Measurements from ENCODE around the gene TENM4. TPM values are rescaled to one million over a fixed set of nuclear protein-coding genes. Genes with fewer than 3 reads are reported as not detected.

Gene TENM4
- total RNA-seq, 4 donors from 2014 or later, result 0.02 to 0.82 (median 0.23) TPM

DNA sequence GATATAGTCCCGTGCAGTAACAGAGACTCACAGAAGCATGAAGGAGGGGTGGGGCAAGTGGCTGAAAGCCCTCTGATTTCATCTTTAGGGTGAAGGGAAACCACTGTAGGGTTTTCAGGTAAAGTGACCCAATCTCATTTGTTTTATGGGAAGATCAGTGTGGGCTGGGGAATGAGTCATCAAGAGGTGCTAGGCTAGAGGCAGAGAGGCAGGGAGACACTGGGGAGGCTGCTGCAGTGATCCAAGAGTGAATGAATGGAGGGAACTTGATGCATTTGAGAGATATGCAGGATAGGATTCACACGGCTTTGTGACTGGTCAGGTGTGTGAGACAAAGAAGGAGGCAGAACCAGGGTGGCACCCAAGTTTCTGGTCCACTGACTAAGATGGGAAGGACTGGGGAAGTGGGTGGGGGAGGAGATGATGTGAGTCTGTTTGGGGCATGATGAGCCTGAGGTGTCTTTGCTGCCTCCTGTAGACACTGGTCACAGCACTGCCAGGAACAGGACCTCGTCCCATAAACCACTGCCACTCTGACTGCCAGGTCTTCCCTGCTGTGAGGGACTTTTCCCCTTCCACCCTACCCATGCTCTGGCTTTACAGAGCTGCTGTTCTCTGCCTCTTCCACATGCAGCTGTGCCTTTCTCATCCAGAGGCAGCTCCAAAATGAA, 239.0 kb downstream of the TENM4 start:
- intact Hi-C loops (cut with DNase I; ENCODE audit: low total_unique reads), result no loop called here
- H3K27me3 ChIP-seq, result no peaks in the 10 kb centered on the region
- H3K27ac ChIP-seq, result no peak overlapping the region
- TF ChIP-seq, protein P1, sequence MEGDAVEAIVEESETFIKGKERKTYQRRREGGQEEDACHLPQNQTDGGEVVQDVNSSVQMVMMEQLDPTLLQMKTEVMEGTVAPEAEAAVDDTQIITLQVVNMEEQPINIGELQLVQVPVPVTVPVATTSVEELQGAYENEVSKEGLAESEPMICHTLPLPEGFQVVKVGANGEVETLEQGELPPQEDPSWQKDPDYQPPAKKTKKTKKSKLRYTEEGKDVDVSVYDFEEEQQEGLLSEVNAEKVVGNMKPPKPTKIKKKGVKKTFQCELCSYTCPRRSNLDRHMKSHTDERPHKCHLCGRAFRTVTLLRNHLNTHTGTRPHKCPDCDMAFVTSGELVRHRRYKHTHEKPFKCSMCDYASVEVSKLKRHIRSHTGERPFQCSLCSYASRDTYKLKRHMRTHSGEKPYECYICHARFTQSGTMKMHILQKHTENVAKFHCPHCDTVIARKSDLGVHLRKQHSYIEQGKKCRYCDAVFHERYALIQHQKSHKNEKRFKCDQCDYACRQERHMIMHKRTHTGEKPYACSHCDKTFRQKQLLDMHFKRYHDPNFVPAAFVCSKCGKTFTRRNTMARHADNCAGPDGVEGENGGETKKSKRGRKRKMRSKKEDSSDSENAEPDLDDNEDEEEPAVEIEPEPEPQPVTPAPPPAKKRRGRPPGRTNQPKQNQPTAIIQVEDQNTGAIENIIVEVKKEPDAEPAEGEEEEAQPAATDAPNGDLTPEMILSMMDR (IDR thresholded peaks at IDR 0.05 in 4 of 5, conservative IDR thresholded peaks at IDR 0.05 in 1 of 5), result no peak
- no peak for TF ChIP-seq POLR2A (IDR thresholded peaks at IDR 0.05)
- H3K4me3 ChIP-seq, result no peak overlapping the region
- H3K9me3 ChIP-seq, result no peaks in the 10 kb centered on the region
- DNase-seq (no peak), ATAC-seq (no peak)
- no peaks in the 10 kb centered on the region for H3K4me1 ChIP-seq
- in situ Hi-C loops (cut with MboI; ENCODE audit: low sequenced_read_pairs in 4 of 4), result loop anchor here in 1 of 4 donors (25.0 kb wide), 1 partner anchor 90 kb away; no protein-coding TSS in a partner anchor
- H3K36me3 ChIP-seq, result no peaks in the 10 kb centered on the region

DNA sequence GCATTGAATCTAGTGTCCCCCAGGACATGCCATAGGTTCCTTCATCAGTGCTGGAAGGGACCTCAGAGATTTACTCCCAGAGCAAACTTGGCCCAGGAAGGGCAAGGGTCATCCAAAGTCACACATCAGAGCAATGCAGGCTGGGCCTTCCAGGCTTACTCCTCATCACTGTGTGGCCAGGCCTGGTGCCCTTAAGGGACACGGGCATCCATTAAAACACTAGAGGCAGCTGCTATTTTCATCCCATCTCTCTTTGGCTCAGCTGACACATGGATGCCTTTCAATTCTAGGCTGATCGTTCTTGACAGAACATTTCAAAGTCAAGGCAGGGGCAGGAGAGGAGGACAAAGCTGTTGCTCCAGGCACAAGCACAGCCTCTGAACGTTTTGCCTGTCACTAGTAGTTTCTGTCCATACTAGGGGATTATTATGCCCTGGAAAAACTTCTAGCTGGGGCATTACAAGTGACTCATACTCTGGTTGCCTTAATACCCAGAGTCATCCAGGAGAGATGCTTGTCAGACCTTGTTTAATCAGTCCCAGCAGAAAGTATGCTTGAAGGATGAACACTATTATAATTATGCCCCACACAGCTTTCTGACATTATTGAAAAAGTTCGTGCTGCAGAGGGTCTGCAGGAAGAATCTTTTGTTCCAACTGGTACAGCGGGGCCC, 240.3 kb downstream of the TENM4 start:
- Histone ChIP-seq H3K4me1 (no peaks in the 10 kb centered on the region), H3K27me3 (no peaks in the 10 kb centered on the region), H3K4me3 (no peak overlapping the region), H3K27ac (no peak overlapping the region), H3K9me3 (no peaks in the 10 kb centered on the region), H3K36me3 (no peaks in the 10 kb centered on the region)
- in situ Hi-C loops (cut with MboI; ENCODE audit: low sequenced_read_pairs in 4 of 4), result loop anchor here in 1 of 4 donors (25.0 kb wide), 1 partner anchor 88 kb away; no protein-coding TSS in a partner anchor
- DNase-seq, result no peak
- ATAC-seq, result no peak
- intact Hi-C loops (cut with DNase I; ENCODE audit: low total_unique reads), result no loop called here
- TF ChIP-seq POLR2A (IDR thresholded peaks at IDR 0.05), result no peak

DNA sequence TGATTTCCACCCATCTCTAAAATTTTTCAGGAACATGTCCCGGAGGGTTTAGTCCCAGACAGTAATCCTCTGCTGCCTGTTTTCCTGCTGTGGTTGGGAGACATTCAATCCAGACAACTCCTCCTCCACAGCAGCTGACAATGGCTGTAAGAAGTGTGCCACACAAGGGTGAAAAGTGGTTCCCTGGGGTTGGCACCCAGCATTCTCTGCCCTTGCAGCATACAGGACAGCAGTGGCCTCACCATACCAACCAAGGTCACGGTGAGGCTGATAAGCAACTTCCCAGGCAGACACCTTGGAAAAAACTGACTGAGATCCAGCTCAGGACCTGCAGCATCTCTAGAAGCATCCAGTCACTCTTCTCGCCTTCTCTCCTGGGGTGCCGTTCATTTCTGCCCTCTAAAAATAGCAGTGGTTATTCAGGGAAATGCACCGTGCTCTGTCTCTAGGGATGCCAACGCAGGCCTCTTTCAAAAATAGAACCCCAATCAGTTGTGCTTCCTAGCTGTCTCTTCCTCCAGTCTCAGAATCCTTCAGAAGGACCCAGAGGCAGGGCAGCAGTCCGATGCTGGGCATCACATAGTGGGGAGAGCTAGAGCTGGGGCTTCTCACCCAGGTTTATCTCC, 241.0 kb downstream of the TENM4 start:
- in situ Hi-C loops (cut with MboI; ENCODE audit: low sequenced_read_pairs in 4 of 4) (loop anchor here in 1 of 4 donors (25.0 kb wide), 1 partner anchor 88 kb away; no protein-coding TSS in a partner anchor), intact Hi-C loops (cut with DNase I; ENCODE audit: low total_unique reads) (no loop called here)
- Histone ChIP-seq H3K27ac (no peak overlapping the region), H3K4me3 (no peak overlapping the region), H3K36me3 (no peaks in the 10 kb centered on the region), H3K9me3 (no peaks in the 10 kb centered on the region), H3K27me3 (no peaks in the 10 kb centered on the region), H3K4me1 (no peaks in the 10 kb centered on the region)
- TF ChIP-seq POLR2A (IDR thresholded peaks at IDR 0.05), result no peak
- TF ChIP-seq, protein P1 (IDR thresholded peaks at IDR 0.05 in 4 of 5, conservative IDR thresholded peaks at IDR 0.05 in 1 of 5), result no peak
- DNase-seq (no peak), ATAC-seq (no peak)

DNA sequence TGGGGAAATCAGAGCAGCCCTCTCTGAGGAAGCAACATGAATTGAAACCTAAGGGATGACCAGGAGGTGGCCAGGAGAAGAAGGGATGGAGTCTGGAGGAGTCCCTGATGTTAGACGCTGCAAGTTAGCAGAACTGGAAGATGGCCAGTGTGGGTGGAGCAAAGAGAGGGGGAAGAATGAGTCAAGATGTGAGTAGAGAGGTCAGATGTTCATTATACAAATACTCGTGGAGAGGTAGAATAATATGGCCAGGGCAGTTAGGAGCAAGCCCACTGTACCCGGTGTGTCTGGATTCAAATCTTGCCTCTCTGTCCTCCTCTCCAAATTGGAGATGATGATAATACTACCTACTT, 242.0 kb downstream of the TENM4 start:
- DNase-seq (no peak), ATAC-seq (no peak)
- no peaks in the 10 kb centered on the region for H3K4me1 ChIP-seq
- H3K27me3 ChIP-seq, result no peaks in the 10 kb centered on the region
- in situ Hi-C loops (cut with MboI; ENCODE audit: low sequenced_read_pairs in 4 of 4) (no loop called here), intact Hi-C loops (cut with DNase I; ENCODE audit: low total_unique reads) (no loop called here)
- H3K36me3 ChIP-seq, result no peaks in the 10 kb centered on the region
- H3K9me3 ChIP-seq, result no peaks in the 10 kb centered on the region
- H3K4me3 ChIP-seq, result no peak overlapping the region
- H3K27ac ChIP-seq, result no peak overlapping the region
- TF ChIP-seq, protein P1 (IDR thresholded peaks at IDR 0.05 in 4 of 5, conservative IDR thresholded peaks at IDR 0.05 in 1 of 5), result no peak
- no peak for TF ChIP-seq POLR2A (IDR thresholded peaks at IDR 0.05)

DNA sequence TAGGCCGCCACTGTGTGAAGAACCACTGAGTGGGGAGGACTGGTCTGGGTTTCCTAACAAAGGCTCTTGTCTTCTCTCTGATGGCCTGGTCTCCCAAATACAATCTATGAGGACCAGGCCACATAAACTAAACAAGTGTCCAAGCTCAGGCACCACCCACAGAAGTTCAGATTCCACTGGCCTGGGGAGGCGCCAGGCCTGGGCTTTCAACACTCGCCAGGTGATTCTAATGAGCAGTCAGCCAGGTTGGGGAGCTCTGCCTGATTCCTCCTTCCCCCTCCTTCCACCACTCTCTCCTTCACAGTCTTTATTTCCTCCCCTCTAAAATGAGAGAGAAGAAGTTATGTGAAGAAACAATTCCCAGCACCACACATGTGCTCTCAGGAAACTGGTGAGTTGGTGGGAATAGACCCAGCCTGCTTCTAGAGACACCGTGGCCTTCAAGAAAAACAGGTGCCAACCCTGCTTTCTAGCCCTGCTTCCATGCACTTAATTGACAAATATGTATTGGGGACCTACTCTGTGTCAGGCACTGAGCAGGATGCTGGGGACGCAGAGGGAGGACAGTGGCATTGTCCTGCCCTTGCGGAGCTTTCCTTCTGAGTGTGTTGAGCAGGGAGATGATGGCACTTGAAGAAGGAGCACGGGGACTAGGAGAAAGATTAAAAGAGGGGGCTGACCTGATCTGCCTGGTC, 242.5 kb downstream of the TENM4 start:
- no peak overlapping the region for H3K4me3 ChIP-seq
- H3K36me3 ChIP-seq, result no peaks in the 10 kb centered on the region

More for the DNA sequence above, 242.5 kb downstream of the TENM4 start:
- DNase-seq, result no peak
- Histone ChIP-seq H3K4me1 (no peaks in the 10 kb centered on the region), H3K27ac (no peak overlapping the region), H3K27me3 (no peaks in the 10 kb centered on the region), H3K9me3 (no peaks in the 10 kb centered on the region)
- intact Hi-C loops (cut with DNase I; ENCODE audit: low total_unique reads) (no loop called here), in situ Hi-C loops (cut with MboI; ENCODE audit: low sequenced_read_pairs in 4 of 4) (no loop called here)
- TF ChIP-seq POLR2A (IDR thresholded peaks at IDR 0.05), result no peak
- TF ChIP-seq, protein P1 (IDR thresholded peaks at IDR 0.05 in 4 of 5, conservative IDR thresholded peaks at IDR 0.05 in 1 of 5), result no peak
- no peak for ATAC-seq

Measured in gastrocnemius medialis (tissue), 4 donors.